Right cardiac atrium (tissue), 5 donors: ENCODE data around the gene EML4. TPM values are rescaled to one million over a fixed set of nuclear protein-coding genes. Genes with fewer than 3 reads are reported as not detected.
A peak's percentile ranks its signal among the peaks of the same experiment; 100 is the strongest.

Experiments
- ATAC-seq, 2 donors: fragments of 200-7000 bp; cut with Tn5 transposase; one replicate each; pipeline versions ENCODE4 v1.8.0 to v1.9.1; 2020; ENCODE audit warnings: moderate library complexity in 2 of 2, mild to moderate bottlenecking in 1 of 2
- DNase-seq, 3 donors: peaks; one replicate each; pipeline ENCODE4 v3.0.0-alpha.2; 2020
- H3K27ac ChIP-seq: one replicate; pipeline ENCODE4 v1.5.1; 2013; ENCODE audit warnings: mild to moderate bottlenecking, low read length, control low read depth, moderate library complexity
- H3K27me3 ChIP-seq: one replicate; pipeline ENCODE4 v1.6.1; 2013; ENCODE audit not compliant: control insufficient read depth, insufficient read depth
- H3K4me1 ChIP-seq: one replicate; pipeline ENCODE4 v1.6.1; 2013; ENCODE audit warnings: low read length; ENCODE audit not compliant: control insufficient read depth, insufficient read depth
- H3K4me3 ChIP-seq: one replicate; pipeline ENCODE4 v1.5.1; 2013; ENCODE audit warnings: low read length, control low read depth
- H3K9me3 ChIP-seq: one replicate; pipeline ENCODE4 v1.6.1; 2013; ENCODE audit warnings: low read length; ENCODE audit not compliant: control insufficient read depth
- WGBS: extraction: QIAGEN DNeasy Blood & Tissue Kit; methylation state at CpG from one replicate; pipeline ENCODE4 v1.1.7; 2013; 5-methylcytosine and 5-hydroxymethylcytosine counted together
- intact Hi-C, 4 donors: fragments of 100-400 bp; cut with DNase I; formaldehyde crosslinking; loops; one replicate each; pipeline versions ENCODE4 v1.11.0 to v1.14.0; 2022 to 2023
- polyA plus RNA-seq: library from polyadenylated mRNA; stranded (reverse); fragments of 200-250 nt; gene quantifications from one replicate; pipeline ENCODE4 v1.2.3, GENCODE V29; 2013
- total RNA-seq, 4 donors: library from RNA; stranded (reverse); fragmentation: NEBNext Ultra II Directional; extraction: Animal tissue kit (Norgen Biotek cat#: 25700); gene quantifications; one replicate each; pipeline ENCODE4 v1.2.1, GENCODE V29; 2021
- donor health status: healthy with polysubstance abuse.
- donor health status: DM: no; HTN: yes; CAD: no.
- donor health status: DM: no; HTN: no; CAD: no.
- donor health status: DM: no; HTN: yes; CAD: no; lungs with severe emphysema.
- donor health status: DM: yes; HTN: yes; CAD: no.

EML4 gene
- total and polyA plus RNA-seq, 5 donors, result 3.8 to 13.8 (median 8.1) TPM

DNA sequence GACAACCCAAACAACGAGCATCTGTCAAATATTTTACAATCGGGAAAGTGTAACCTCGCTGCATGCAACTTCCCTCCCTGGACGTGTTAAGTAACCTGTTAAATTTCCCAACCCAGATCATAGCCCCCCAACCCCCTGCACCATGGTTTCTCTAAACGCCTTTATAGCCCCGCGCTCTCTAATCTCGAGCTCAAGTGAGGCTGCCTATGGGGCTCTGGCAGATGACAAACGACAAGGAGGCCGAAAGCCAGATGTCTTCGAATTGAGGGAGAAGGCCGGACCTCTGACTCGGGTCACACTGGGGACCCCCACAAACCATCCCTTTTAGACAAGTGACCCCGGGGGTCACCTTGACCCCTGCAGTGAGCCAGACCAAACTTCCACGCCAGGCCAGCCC, 191.3 kb downstream of the EML4 start:
- peaks cover 1% of the 10 kb centered on the region for H3K4me1 ChIP-seq
- peak in 1 of 2 donors; percentile 2 for ATAC-seq
- no peaks in the 10 kb centered on the region for H3K27me3 ChIP-seq
- no peaks in the 10 kb centered on the region for H3K9me3 ChIP-seq
- WGBS, result under 1% methylated on average over 15 of the region's 15 CpGs
- intact Hi-C loops, result loop anchor here in 1 of 4 donors (5.0 kb wide), 1 partner anchor 263 kb away; no protein-coding TSS in a partner anchor
- DNase-seq, result no peak
- peak overlapping the region; percentile 79 for H3K4me3 ChIP-seq
- peak overlapping the region; percentile 90 for H3K27ac ChIP-seq

GRCh38 chr2:42360890-42361727, 192.0 kb downstream of the EML4 start, which contains the start of gene COX7A2L:
Gene COX7A2L (minus strand): TSS chr2:42361217. CDS start chr2:42361161, 56 bp downstream.
- under 1% methylated on average over 61 of the region's 61 CpGs for WGBS
- DNase-seq (peak; percentile 97 to 98 (median 98)), ATAC-seq (peak; percentile 99)
- intact Hi-C loops, result loop anchor here in 1 of 4 donors (5.0 kb wide), 1 partner anchor 264 kb away; no protein-coding TSS in a partner anchor
- Histone ChIP-seq H3K4me3 (peak within 1 kb of the TSS; percentile 79), H3K27me3 (no peaks in the 10 kb centered on the region), H3K9me3 (no peaks in the 10 kb centered on the region), H3K27ac (peak within 1 kb of the TSS; percentile 90), H3K4me1 (peaks cover 1% of the 10 kb centered on the region)

- no peaks in the 10 kb centered on the region for H3K27me3 ChIP-seq
- 25% methylated on average over 6 of the region's 6 CpGs for WGBS
- peak overlapping the region; percentile 45 for H3K27ac ChIP-seq
- H3K9me3 ChIP-seq, result no peaks in the 10 kb centered on the region
- peaks cover 1% of the 10 kb centered on the region for H3K4me1 ChIP-seq
- ATAC-seq (no peak), DNase-seq (no peak)
- H3K4me3 ChIP-seq, result peak overlapping the region; percentile 43
- intact Hi-C loops, result loop anchor here in 1 of 4 donors (5.0 kb wide), 1 partner anchor 265 kb away; no protein-coding TSS in a partner anchor
Measured at GRCh38 chr2:42361728-42362283, 192.7 kb downstream of the EML4 start.

- ATAC-seq (no peak), DNase-seq (no peak)
- Histone ChIP-seq H3K4me3 (no peak overlapping the region), H3K9me3 (no peaks in the 10 kb centered on the region), H3K27me3 (no peaks in the 10 kb centered on the region), H3K4me1 (peaks cover 1% of the 10 kb centered on the region), H3K27ac (no peak overlapping the region)
- intact Hi-C loops, result loop anchor here in 1 of 4 donors (5.0 kb wide), 1 partner anchor 266 kb away; no protein-coding TSS in a partner anchor
- WGBS, result 81% methylated on average over 3 of the region's 3 CpGs
Measured at GRCh38 chr2:42363413-42363812, 194.3 kb downstream of the EML4 start.

GRCh38 chr2:42364658-42365057, 195.5 kb downstream of the EML4 start:
- H3K9me3 ChIP-seq, result no peaks in the 10 kb centered on the region
- no peaks in the 10 kb centered on the region for H3K27me3 ChIP-seq
- ATAC-seq (no peak), DNase-seq (no peak)
- intact Hi-C loops, result loop anchor here in 1 of 4 donors (5.0 kb wide), 1 partner anchor 267 kb away; no protein-coding TSS in a partner anchor
- H3K27ac ChIP-seq, result no peak overlapping the region
- peaks cover 1% of the 10 kb centered on the region for H3K4me1 ChIP-seq
- 79% methylated on average over 3 of the region's 3 CpGs for WGBS
- H3K4me3 ChIP-seq, result no peak overlapping the region

- H3K4me3 ChIP-seq, result no peak overlapping the region
- intact Hi-C loops, result no loop called here
- no peak for DNase-seq
- H3K9me3 ChIP-seq, result no peaks in the 10 kb centered on the region
- no peaks in the 10 kb centered on the region for H3K4me1 ChIP-seq
- no peak overlapping the region for H3K27ac ChIP-seq
- no peak for ATAC-seq
- no peaks in the 10 kb centered on the region for H3K27me3 ChIP-seq
Measured at GRCh38 chr2:42366411-42366810, 197.3 kb downstream of the EML4 start.

DNA sequence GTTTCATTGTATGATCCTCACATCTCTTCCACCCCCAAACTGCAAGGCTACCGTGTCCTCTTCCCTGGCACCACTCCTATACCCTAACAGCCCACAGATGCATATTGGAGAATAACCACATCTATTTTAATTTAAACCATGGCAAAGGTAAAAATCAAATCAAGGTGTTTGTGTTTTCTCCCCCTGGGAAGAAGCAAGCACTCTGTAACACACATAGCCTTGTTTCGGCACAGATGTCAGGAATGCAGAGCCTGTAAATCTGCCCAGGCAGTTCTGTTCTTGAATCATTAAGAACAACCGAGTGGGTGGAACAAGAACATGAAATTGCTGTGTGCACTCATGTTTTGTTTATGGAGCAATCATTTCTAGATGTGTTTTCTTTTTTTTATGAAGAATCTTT, 198.7 kb downstream of the EML4 start:
- Histone ChIP-seq H3K27ac (no peak overlapping the region), H3K9me3 (no peaks in the 10 kb centered on the region), H3K4me3 (no peak overlapping the region), H3K27me3 (no peaks in the 10 kb centered on the region), H3K4me1 (no peaks in the 10 kb centered on the region)
- no peak for ATAC-seq
- DNase-seq, result no peak
- WGBS, result 55% methylated on average over 3 of the region's 3 CpGs
- intact Hi-C loops, result no loop called here

DNA sequence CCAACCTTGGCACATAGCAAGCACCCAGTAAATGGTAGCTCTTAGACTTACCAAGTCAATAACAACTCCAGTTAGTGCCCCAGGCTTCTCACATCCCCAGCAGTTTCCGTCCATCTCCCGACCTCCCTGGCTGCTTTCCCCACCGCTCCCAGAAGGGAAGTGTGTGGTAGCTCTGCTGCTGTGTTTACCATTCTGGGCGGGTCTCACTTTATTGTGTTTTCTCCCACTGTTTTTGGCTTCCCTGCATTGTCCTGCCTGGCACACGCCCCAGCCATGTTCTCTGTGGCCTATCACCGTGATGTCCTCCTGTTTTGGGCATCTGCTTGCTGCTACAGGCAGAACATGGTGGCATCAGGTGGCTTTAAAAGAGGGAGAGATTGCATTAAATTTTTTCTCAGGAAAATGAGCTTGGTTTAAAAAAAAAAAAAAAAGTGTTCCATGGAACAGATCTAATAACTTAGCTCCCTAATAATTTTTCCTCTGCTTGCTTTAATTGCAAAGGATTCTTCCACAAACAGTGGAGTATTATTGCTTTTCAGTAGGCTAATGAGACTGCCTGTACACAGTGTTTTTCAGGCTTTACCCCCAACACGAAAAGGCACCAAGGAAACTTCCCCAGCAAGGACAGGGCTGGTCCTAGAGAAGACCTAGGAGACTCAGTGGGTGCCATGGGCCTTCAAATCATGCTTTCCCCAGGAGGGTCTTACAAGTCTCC, 199.8 kb downstream of the EML4 start:
- peak; percentile 31 to 72 (median 44) for DNase-seq
- 60% methylated on average over 7 of the region's 7 CpGs for WGBS
- peak; percentile 72 to 94 for ATAC-seq
- no peak overlapping the region for H3K4me3 ChIP-seq
- intact Hi-C loops, result no loop called here
- no peak overlapping the region for H3K27ac ChIP-seq
- H3K9me3 ChIP-seq, result no peaks in the 10 kb centered on the region
- no peaks in the 10 kb centered on the region for H3K4me1 ChIP-seq
- H3K27me3 ChIP-seq, result no peaks in the 10 kb centered on the region

- intact Hi-C loops, result no loop called here
- H3K27ac ChIP-seq, result no peak overlapping the region
- 86% methylated on average over 5 of the region's 5 CpGs for WGBS
Measured at GRCh38 chr2:42369532-42370229, 200.5 kb downstream of the EML4 start.

DNA sequence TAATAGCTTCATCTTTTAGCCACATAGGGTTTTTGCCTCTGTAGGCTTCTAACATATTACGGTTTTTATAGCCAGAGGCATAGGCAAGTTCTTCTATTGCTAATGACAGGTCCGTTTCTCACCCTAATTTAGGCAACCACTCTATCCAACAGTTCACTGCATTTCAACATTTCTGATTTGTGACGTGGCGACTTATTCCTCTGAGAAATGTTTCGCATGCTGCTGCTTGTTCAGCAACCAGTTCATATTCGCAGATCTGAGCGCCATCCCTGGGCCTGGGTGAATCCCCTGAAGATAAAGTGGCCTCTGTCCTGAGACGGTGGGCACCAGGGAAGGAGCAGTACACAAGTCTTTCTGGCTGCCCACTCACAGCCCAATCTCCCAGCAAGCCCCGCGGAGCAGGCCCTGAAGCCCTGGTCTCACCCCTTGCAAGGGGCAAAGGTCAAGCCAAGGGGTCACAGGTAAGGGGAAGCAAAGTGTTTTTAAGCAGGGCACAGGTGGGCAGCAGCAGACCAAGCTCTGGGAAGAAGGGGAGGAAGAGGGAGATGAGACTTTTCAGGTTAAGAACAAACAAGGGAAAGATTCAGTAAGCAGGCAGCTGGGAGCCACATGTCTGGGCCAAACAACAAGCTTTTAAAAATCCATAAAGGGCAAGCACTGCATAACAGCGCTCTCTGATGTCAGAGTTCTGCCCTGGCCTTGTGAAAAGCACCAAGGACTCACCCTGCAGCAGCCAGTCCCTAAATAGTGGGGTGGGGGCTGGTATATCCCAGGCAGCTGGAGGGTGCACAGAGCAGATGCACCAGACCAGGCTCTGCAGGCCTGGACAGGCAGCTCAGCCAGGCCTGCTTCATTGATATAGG, 202.7 kb downstream of the EML4 start:
- Histone ChIP-seq H3K4me3 (no peak overlapping the region), H3K27ac (no peak overlapping the region), H3K9me3 (no peaks in the 10 kb centered on the region), H3K4me1 (no peaks in the 10 kb centered on the region), H3K27me3 (no peaks in the 10 kb centered on the region)
- 92% methylated on average over 11 of the region's 11 CpGs for WGBS
- intact Hi-C loops, result no loop called here
- no peak for DNase-seq
- ATAC-seq, result no peak

More at GRCh38 chr2:42369532-42370229, 200.5 kb downstream of the EML4 start:
- Histone ChIP-seq H3K9me3 (no peaks in the 10 kb centered on the region), H3K4me3 (no peak overlapping the region), H3K4me1 (no peaks in the 10 kb centered on the region), H3K27me3 (no peaks in the 10 kb centered on the region)
- ATAC-seq (no peak), DNase-seq (no peak)
